ENCODE measurements around the gene ACSL1.

The ACSL1 gene

GRCh38 chr4:184824776-184825084, 1.0 kb downstream of the ACSL1 start (continued):
- no peak for TF ChIP-seq ZFHX2 (tag by site-specific recombination; conservative IDR thresholded peaks at IDR 0.05)
- no peak for TF ChIP-seq ZNF544 (tag by site-specific recombination; IDR thresholded peaks at IDR 0.05)
- TF ChIP-seq ZNF677 (tag by site-specific recombination; IDR thresholded peaks at IDR 0.05), result no peak
- no peak for TF ChIP-seq YY1 (tag by site-specific recombination; IDR thresholded peaks at IDR 0.05)
- TF ChIP-seq, protein P1, sequence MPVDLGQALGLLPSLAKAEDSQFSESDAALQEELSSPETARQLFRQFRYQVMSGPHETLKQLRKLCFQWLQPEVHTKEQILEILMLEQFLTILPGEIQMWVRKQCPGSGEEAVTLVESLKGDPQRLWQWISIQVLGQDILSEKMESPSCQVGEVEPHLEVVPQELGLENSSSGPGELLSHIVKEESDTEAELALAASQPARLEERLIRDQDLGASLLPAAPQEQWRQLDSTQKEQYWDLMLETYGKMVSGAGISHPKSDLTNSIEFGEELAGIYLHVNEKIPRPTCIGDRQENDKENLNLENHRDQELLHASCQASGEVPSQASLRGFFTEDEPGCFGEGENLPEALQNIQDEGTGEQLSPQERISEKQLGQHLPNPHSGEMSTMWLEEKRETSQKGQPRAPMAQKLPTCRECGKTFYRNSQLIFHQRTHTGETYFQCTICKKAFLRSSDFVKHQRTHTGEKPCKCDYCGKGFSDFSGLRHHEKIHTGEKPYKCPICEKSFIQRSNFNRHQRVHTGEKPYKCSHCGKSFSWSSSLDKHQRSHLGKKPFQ (tag by site-specific recombination; IDR thresholded peaks at IDR 0.05), result no peak
- TF ChIP-seq ZNF473 (tag by site-specific recombination; IDR thresholded peaks at IDR 0.05), result no peak
- TF ChIP-seq ZNF610 (tag by site-specific recombination; IDR thresholded peaks at IDR 0.05; ENCODE audit: borderline replicate concordance), result no peak
- TF ChIP-seq, protein P2, sequence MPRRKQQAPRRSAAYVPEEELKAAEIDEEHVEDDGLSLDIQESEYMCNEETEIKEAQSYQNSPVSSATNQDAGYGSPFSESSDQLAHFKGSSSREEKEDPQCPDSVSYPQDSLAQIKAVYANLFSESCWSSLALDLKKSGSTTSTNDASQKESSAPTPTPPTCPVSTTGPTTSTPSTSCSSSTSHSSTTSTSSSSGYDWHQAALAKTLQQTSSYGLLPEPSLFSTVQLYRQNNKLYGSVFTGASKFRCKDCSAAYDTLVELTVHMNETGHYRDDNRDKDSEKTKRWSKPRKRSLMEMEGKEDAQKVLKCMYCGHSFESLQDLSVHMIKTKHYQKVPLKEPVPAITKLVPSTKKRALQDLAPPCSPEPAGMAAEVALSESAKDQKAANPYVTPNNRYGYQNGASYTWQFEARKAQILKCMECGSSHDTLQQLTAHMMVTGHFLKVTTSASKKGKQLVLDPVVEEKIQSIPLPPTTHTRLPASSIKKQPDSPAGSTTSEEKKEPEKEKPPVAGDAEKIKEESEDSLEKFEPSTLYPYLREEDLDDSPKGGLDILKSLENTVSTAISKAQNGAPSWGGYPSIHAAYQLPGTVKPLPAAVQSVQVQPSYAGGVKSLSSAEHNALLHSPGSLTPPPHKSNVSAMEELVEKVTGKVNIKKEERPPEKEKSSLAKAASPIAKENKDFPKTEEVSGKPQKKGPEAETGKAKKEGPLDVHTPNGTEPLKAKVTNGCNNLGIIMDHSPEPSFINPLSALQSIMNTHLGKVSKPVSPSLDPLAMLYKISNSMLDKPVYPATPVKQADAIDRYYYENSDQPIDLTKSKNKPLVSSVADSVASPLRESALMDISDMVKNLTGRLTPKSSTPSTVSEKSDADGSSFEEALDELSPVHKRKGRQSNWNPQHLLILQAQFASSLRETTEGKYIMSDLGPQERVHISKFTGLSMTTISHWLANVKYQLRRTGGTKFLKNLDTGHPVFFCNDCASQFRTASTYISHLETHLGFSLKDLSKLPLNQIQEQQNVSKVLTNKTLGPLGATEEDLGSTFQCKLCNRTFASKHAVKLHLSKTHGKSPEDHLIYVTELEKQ (tag by site-specific recombination; IDR thresholded peaks at IDR 0.05; ENCODE audit: borderline replicate concordance), result no peak
- no peak for TF ChIP-seq OSR2 (tag by site-specific recombination; IDR thresholded peaks at IDR 0.05)

- TF ChIP-seq GLIS2 (tag by site-specific recombination; IDR thresholded peaks at IDR 0.05) (no peak), WT1 (tag by site-specific recombination; IDR thresholded peaks at IDR 0.05) (no peak), ZNF654 (tag by site-specific recombination; IDR thresholded peaks at IDR 0.05; ENCODE audit: low read depth) (no peak), OSR2 (tag by site-specific recombination; IDR thresholded peaks at IDR 0.05) (no peak), ZNF426 (tag by site-specific recombination; IDR thresholded peaks at IDR 0.05) (no peak), ZNF48 (tag by site-specific recombination; IDR thresholded peaks at IDR 0.05) (no peak), KLF16 (tag by site-specific recombination; IDR thresholded peaks at IDR 0.05) (no peak), ZSCAN16 (tag by site-specific recombination; IDR thresholded peaks at IDR 0.05) (no peak), ZNF24 (tag by site-specific recombination; IDR thresholded peaks at IDR 0.05) (no peak), ZNF830 (tag by site-specific recombination; IDR thresholded peaks at IDR 0.05; ENCODE audit: low read depth) (no peak), ZNF248 (tag by site-specific recombination; IDR thresholded peaks at IDR 0.05) (no peak), MEIS1 (CRISPR knock-in tag; IDR thresholded peaks at IDR 0.05; ENCODE audit: borderline replicate concordance) (no peak), SP7 (tag by site-specific recombination; IDR thresholded peaks at IDR 0.05) (no peak), ZNF398 (tag by site-specific recombination; IDR thresholded peaks at IDR 0.05) (no peak), ZNF473 (tag by site-specific recombination; IDR thresholded peaks at IDR 0.05) (no peak), BCL11B (tag by site-specific recombination; IDR thresholded peaks at IDR 0.05; ENCODE audit: low read depth) (no peak), ZNF174 (tag by site-specific recombination; IDR thresholded peaks at IDR 0.05) (no peak)
- TF ChIP-seq, protein P3, sequence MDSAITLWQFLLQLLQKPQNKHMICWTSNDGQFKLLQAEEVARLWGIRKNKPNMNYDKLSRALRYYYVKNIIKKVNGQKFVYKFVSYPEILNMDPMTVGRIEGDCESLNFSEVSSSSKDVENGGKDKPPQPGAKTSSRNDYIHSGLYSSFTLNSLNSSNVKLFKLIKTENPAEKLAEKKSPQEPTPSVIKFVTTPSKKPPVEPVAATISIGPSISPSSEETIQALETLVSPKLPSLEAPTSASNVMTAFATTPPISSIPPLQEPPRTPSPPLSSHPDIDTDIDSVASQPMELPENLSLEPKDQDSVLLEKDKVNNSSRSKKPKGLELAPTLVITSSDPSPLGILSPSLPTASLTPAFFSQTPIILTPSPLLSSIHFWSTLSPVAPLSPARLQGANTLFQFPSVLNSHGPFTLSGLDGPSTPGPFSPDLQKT (IDR thresholded peaks at IDR 0.05; ENCODE audit: borderline replicate concordance, low read depth, low read length), result no peak
- TF ChIP-seq, protein P4, sequence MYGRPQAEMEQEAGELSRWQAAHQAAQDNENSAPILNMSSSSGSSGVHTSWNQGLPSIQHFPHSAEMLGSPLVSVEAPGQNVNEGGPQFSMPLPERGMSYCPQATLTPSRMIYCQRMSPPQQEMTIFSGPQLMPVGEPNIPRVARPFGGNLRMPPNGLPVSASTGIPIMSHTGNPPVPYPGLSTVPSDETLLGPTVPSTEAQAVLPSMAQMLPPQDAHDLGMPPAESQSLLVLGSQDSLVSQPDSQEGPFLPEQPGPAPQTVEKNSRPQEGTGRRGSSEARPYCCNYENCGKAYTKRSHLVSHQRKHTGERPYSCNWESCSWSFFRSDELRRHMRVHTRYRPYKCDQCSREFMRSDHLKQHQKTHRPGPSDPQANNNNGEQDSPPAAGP (tag by site-specific recombination; IDR thresholded peaks at IDR 0.05), result no peak
- TF ChIP-seq, protein P5, sequence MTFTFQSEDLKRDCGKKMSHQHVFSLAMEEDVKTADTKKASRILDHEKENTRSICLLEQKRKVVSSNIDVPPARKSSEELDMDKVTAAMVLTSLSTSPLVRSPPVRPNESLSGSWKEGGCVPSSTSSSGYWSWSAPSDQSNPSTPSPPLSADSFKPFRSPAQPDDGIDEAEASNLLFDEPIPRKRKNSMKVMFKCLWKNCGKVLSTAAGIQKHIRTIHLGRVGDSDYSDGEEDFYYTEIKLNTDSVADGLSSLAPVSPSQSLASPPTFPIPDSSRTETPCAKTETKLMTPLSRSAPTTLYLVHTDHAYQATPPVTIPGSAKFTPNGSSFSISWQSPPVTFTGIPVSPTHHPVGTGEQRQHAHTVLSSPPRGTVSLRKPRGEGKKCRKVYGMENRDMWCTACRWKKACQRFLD (tag by site-specific recombination; IDR thresholded peaks at IDR 0.05), result no peak
- ChIA-PET CTCF (interaction anchor here (0.8 kb wide), 1 partner anchor 20 kb away, joined by 3 read pairs; no protein-coding TSS in a partner anchor), POLR2A (no interaction called here)
- Histone ChIP-seq H3K36me3 (ENCODE audit: control insufficient read depth in 2 of 2, insufficient read depth in 1 of 2, low read length in 2 of 2) (no peaks in the 10 kb centered on the region), H3K27ac (ENCODE audit: extremely low read depth, low read depth, low read length) (no peak overlapping the region), H3K4me3 (ENCODE audit: low read depth, low read length) (no peak overlapping the region), H3K4me1 (ENCODE audit: control insufficient read depth, insufficient read depth, low read length) (no peaks in the 10 kb centered on the region), H3K9me3 (ENCODE audit: control insufficient read depth, insufficient read depth, low read depth, low read length) (no peaks in the 10 kb centered on the region)
Observed at GRCh38 chr4:184824081-184824775, 1.5 kb downstream of the ACSL1 start.

Measured in HEK293 (cell line).